MM.1S (cell line): ENCODE measurements around the gene RASIP1.

Experiments
- DNase-seq: peaks from one replicate; pipeline ENCODE4 v3.0.0-alpha.2; 2015
- H2AFZ ChIP-seq: fragments of 300-600 bp; sonication (generic); 2 replicates; pipeline ENCODE4 v1.6.0; 2016; ENCODE audit warnings: antibody characterized with exemption, low read length
- H3F3A ChIP-seq: fragments of 300-600 bp; sonication (generic); 2 replicates; pipeline ENCODE4 v1.6.1; 2016; ENCODE audit warnings: mild to moderate bottlenecking, antibody characterized with exemption, low read length, moderate library complexity, mixed read lengths; ENCODE audit not compliant: insufficient read depth
- H3K27ac ChIP-seq: fragments of 300-600 bp; sonication (generic); 2 replicates; pipeline ENCODE4 v1.5.1; 2016; ENCODE audit warnings: mild to moderate bottlenecking, low read length
- H3K27me3 ChIP-seq: fragments of 300-600 bp; sonication (generic); replicated peaks from 2 replicates; pipeline ENCODE4 v1.6.0; 2016; ENCODE audit warnings: low read length; ENCODE audit not compliant: insufficient read depth
- H3K36me3 ChIP-seq: fragments of 300-600 bp; sonication (generic); replicated peaks from 2 replicates; pipeline ENCODE4 v1.6.1; 2016; ENCODE audit warnings: mild to moderate bottlenecking, low read length, mixed read lengths; ENCODE audit not compliant: insufficient read depth
- H3K4me1 ChIP-seq: fragments of 300-600 bp; sonication (generic); 2 replicates; pipeline ENCODE4 v1.6.1; 2016; ENCODE audit warnings: low read length, mixed read lengths
- H3K4me2 ChIP-seq: fragments of 300-600 bp; sonication (generic); 2 replicates; pipeline ENCODE4 v1.6.0; 2016; ENCODE audit warnings: low read depth, low read length
- H3K4me3 ChIP-seq: fragments of 300-600 bp; sonication (generic); 2 replicates; pipeline ENCODE4 v1.5.1; 2016; ENCODE audit warnings: low read length, mixed read lengths
- H3K79me2 ChIP-seq: fragments of 300-600 bp; sonication (generic); 2 replicates; pipeline ENCODE4 v1.6.1; 2016; ENCODE audit warnings: mixed run types, low read length, mixed read lengths
- H3K9ac ChIP-seq: fragments of 300-600 bp; sonication (generic); 2 replicates; pipeline ENCODE4 v1.6.1; 2016; ENCODE audit warnings: low read length, mixed read lengths
- H3K9me2 ChIP-seq: fragments of 300-600 bp; sonication (generic); replicated peaks from 2 replicates; pipeline ENCODE4 v1.6.1; 2016; ENCODE audit warnings: mild to moderate bottlenecking, low read length, mixed read lengths; ENCODE audit not compliant: insufficient read depth
- H3K9me3 ChIP-seq: fragments of 300-600 bp; sonication (generic); replicated peaks from 2 replicates; pipeline ENCODE4 v1.6.1; 2016; ENCODE audit warnings: mild to moderate bottlenecking, low read length, mixed read lengths; ENCODE audit not compliant: insufficient read depth
- H4K20me1 ChIP-seq: fragments of 300-600 bp; sonication (generic); 2 replicates; pipeline ENCODE4 v1.6.1; 2016; ENCODE audit warnings: mild to moderate bottlenecking, low read length, moderate library complexity, mixed read lengths; ENCODE audit not compliant: insufficient read depth
- EZH2 ChIP-seq: fragments of 300-600 bp; sonication (generic); optimal IDR thresholded peaks from 2 replicates; pipeline ENCODE3; 2017; ENCODE audit warnings: low read depth, mild to moderate bottlenecking, antibody characterized with exemption, low read length, mixed read lengths
- EZH2phosphoT487 ChIP-seq: fragments of 300-600 bp; sonication (generic); IDR thresholded peaks from 2 replicates; pipeline ENCODE4 v1.6.1; 2018; ENCODE audit warnings: antibody characterized with exemption, low read length
- TF ChIP-seq, protein P1 (sequence below): fragments of 300-600 bp; sonication (generic); IDR thresholded peaks from 2 replicates; pipeline ENCODE4 v1.5.1; 2016; ENCODE audit warnings: antibody characterized with exemption, low read length, mixed read lengths

The RASIP1 gene

GRCh38 chr19:48746738-48747575 is 6.5 kb upstream of the RASIP1 start, which contains the start of gene IZUMO1:
Gene IZUMO1 (minus strand): TSS chr19:48746909. CDS start chr19:48745859, 1,050 bp downstream.
- Histone ChIP-seq H4K20me1 (no peaks in the 10 kb centered on the region), H3K4me1 (no peaks in the 10 kb centered on the region), H3K27ac (no peak within 1 kb of the TSS), H3K4me3 (no peak within 1 kb of the TSS), H3K9me2 (no peaks in the 10 kb centered on the region), H3K9me3 (no peaks in the 10 kb centered on the region), H3K4me2 (peak within 1 kb of the TSS; percentile 54; the same call in 1 of the 2 replicates), H3K27me3 (peaks cover 75% of the 10 kb centered on the region), H3F3A (no peaks in the 10 kb centered on the region), H3K79me2 (no peaks in the 10 kb centered on the region), H3K36me3 (no peaks in the 10 kb centered on the region), H3K9ac (no peak within 1 kb of the TSS), H2AFZ (no peak within 1 kb of the TSS)
- peak; percentile 23 for DNase-seq
- TF ChIP-seq, protein P1, sequence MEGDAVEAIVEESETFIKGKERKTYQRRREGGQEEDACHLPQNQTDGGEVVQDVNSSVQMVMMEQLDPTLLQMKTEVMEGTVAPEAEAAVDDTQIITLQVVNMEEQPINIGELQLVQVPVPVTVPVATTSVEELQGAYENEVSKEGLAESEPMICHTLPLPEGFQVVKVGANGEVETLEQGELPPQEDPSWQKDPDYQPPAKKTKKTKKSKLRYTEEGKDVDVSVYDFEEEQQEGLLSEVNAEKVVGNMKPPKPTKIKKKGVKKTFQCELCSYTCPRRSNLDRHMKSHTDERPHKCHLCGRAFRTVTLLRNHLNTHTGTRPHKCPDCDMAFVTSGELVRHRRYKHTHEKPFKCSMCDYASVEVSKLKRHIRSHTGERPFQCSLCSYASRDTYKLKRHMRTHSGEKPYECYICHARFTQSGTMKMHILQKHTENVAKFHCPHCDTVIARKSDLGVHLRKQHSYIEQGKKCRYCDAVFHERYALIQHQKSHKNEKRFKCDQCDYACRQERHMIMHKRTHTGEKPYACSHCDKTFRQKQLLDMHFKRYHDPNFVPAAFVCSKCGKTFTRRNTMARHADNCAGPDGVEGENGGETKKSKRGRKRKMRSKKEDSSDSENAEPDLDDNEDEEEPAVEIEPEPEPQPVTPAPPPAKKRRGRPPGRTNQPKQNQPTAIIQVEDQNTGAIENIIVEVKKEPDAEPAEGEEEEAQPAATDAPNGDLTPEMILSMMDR: no peak
- TF ChIP-seq EZH2phosphoT487 (no peak), EZH2 (no peak)

GRCh38 chr19:48746110-48746509 is 5.7 kb upstream of the RASIP1 start:
- Histone ChIP-seq H2AFZ (no peak overlapping the region), H3K9me3 (no peaks in the 10 kb centered on the region), H3K4me2 (no peak overlapping the region), H3K36me3 (no peaks in the 10 kb centered on the region), H3K4me3 (no peak overlapping the region), H3K9me2 (no peaks in the 10 kb centered on the region), H3K4me1 (no peaks in the 10 kb centered on the region), H3K9ac (no peak overlapping the region), H3K79me2 (no peaks in the 10 kb centered on the region), H3F3A (no peaks in the 10 kb centered on the region), H3K27me3 (peaks cover 79% of the 10 kb centered on the region), H4K20me1 (no peaks in the 10 kb centered on the region), H3K27ac (no peak overlapping the region)
- DNase-seq: no peak
- TF ChIP-seq, protein P1: no peak
- TF ChIP-seq EZH2phosphoT487: no peak
- TF ChIP-seq EZH2: no peak

- Histone ChIP-seq H3K9ac (no peak overlapping the region), H4K20me1 (no peaks in the 10 kb centered on the region), H3K27me3 (peaks cover 79% of the 10 kb centered on the region), H3K9me2 (no peaks in the 10 kb centered on the region), H3K4me3 (no peak overlapping the region), H3K79me2 (no peaks in the 10 kb centered on the region), H3K9me3 (no peaks in the 10 kb centered on the region), H3K36me3 (no peaks in the 10 kb centered on the region), H3K27ac (no peak overlapping the region), H3F3A (no peaks in the 10 kb centered on the region), H2AFZ (no peak overlapping the region), H3K4me2 (no peak overlapping the region), H3K4me1 (no peaks in the 10 kb centered on the region)
- TF ChIP-seq EZH2phosphoT487 (no peak), EZH2 (no peak)
- TF ChIP-seq, protein P1: no peak
- DNase-seq: peak; percentile 56
Measured at GRCh38 chr19:48745208-48745995, 5.0 kb upstream of the RASIP1 start.
